HTERT RPE-1 (cell line): ENCODE results near the gene MRPL58.
"Not testable (repeated sequence)": the region's sequence is repeated elsewhere in the genome, so short reads cannot be mapped to it uniquely, and the experiment has no call there.

ENCODE experiments used
- in situ Hi-C: fragments of 300-500 bp; cut with MboI; formaldehyde crosslinking; loops from 4 replicates; pipeline ENCODE4 v1.14.3; 2020; ENCODE audit warnings: low sequenced_read_pairs

Gene MRPL58

DNA sequence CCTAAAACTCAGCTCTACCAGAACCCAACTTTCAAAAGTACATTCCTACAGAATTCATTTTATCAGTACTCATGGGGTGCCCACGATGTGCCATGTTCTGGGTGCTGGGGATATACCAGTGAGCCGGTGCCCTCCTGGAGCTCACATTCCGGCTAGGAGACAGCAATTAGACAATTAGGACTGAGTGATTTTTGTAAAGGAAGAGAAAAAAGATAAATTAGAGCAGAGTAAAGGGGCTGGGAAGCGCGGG is 449 bp upstream of the MRPL58 start:
- in situ Hi-C loops = no loop called here

DNA sequence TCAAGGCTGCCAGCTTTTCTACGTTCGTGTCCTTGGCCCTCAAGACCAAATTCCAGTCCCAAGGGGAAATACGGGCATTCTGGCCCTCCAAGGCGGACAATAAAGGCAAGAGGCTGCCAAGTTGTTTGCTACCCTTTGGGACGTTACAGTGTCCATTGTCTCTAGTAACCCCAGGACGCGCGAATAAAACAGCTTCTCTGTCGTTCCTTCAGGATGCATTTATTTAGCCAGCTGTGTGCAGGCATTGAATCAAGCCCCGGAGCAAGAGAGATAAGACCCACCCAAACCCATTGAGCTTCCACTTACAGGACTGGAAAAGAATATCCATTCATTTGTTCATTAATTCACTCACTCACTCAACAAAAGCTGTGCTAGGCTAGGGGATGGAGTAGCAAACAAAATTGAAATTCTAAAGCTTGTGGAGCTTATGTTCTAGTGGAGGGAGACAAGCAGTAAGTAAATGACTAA is 656 bp downstream of the MRPL58 start:
- in situ Hi-C loops = no loop called here

DNA sequence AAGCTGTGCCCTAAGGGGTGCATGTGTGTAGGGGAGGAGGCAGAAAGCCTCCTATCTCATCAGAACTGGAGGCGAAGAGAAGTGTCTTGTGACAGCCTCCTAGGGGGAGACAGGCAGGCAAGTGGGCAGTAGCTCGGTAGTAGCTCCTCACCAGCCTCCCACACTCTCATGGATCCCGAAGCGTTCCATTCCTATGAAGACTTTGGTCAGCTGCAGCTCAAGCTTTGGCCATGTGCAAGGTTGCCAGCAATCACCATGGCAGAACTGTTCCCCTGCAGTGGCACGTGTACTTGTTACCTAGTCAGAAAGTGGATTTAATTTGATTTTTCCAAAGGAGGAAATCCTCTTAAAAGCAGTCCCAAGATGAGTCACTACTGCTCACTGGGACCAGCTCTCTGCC is 6.7 kb downstream of the MRPL58 start:
- in situ Hi-C loops = no loop called here

DNA sequence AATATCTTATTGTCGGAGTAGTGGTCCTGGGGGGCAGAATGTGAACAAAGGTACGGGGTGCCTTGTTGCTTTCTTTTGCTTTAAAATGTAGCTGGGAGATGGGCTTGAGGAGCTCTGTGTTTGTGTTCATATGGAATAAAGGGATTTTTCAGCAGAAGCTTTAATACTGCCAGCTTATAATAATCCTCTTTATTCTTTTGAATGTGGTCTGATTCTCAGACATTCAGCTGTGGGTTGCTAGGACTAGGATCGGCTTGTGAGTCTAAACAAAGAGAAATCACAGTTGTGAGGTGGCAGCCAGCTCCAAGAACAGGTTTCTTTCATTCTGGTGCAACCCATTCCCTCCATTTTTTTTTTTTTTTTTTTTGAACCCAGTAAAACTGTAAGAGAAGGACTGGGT is 7.2 kb downstream of the MRPL58 start:
- in situ Hi-C loops = no loop called here

DNA sequence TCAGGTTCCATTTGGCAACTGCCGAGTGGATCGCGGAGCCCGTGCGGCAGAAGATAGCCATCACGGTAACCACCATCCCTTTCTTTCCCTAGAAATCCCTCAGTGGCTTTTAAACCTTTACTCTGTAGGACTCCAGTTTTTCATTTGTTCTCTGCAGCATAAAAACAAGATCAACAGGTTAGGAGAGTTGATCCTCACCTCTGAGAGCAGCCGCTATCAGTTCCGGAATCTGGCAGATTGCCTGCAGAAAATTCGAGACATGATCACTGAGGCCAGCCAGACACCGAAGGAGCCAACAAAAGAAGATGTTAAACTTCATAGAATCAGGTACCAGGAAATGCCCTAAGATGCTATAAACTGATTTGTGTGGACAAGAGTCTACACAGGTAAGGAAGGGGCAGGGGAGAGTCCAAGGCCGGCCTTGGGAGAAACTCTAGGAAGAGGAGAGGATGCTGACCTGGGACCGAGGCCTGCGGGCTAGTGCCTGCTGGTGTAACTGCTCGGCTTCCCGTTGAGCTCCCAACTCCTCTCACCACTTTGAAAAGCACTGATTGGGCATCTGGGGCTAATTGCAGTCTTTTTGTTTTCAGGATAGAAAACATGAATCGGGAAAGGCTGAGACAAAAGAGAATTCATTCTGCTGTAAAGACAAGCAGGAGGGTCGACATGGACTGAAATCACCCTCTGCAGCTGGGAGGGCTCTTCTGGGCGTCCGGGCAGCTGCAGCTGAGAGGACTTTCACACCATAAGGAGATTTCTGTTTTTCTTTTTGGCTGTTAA is 8.1 kb downstream of the MRPL58 start:
- in situ Hi-C loops = no loop called here

DNA sequence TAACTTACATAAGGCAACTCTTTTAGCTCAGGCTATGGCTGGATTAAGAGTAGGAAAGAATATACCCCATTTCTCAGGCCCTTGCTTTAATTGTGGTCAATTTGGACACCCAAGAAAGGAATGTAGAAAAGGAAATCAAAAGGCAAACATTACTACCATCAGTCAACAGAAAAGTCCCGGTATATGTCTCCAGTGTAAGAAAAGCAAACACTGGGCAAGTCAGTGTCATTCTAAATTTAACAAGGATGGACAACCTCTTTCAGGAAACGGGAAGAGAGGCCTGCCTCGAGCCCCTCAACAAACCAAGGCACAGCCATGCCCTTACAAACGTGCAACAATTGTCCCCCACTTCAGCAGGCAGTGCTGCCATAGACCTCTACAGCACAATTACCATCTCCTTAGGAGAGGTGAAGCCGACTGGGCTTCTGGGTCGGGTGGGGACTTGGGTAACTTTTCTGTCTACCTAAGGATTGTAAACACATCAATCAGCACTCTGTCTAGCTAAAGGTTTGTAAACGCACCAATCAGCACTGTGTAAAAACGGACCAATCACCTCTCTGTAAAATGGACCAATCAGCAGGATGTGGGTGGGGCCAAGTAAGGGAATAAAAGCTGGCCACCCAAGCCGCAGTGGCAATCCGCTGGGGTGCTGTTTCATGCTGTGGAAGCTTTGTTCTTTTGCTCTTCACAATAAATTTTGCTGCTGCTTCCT is 12.4 kb downstream of the MRPL58 start:
- in situ Hi-C loops = no loop called here

DNA sequence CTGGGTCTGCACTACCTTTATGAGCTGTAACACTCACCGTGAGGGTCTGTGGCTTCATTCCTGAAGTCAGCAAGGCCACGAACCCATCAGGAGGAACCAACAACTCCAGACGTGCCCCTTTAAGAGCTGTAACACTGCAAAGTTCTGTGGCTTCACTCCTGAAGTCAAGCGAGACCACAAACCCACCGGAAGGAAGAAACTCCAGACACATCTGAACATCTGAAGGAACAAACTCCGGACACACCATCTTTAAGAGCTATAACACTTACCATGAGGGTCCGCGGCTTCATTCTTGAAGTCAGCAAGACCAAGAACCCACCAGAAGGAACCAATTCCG is 12.9 kb downstream of the MRPL58 start:
- in situ Hi-C loops = not testable (repeated sequence)

DNA sequence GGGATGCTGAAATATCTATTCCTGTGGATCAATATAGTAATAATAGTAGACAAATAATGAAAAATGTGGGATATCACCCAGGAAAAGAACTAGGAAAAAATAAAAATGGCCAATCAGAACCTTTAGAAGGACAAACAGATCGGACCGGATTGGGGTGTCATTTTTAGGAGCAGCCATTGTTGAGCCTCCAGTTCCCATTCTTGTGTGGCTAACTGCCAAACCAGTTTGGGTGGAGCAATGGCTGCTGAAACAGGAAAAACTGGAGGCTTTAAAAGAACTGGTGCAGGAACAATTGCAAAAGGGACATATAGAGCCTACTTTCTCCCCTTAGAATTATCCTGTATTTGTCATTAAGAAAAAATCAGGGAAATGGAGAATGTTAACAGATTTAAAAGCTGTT is 14.2 kb downstream of the MRPL58 start:
- in situ Hi-C loops = not testable (repeated sequence)

DNA sequence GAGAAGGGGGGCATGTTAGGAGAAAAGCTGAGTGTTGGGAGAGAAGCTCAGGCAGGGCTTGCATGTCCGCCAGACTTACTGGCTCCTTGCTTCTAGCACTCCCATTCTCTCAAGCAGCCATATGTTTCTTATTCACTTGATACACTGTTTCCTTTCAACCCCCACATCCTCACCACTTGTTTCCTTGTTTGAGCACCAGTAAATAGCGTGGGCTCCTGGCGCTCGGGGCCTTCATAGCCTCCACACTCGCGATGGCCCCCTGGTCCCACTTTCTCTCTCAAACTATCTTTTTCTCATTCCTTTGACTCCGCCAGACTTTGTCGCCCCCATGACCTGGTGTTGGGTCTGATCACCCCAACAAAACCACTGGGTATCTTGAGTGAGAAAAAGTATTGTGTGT is 17.7 kb downstream of the MRPL58 start:
- in situ Hi-C loops = no loop called here

DNA sequence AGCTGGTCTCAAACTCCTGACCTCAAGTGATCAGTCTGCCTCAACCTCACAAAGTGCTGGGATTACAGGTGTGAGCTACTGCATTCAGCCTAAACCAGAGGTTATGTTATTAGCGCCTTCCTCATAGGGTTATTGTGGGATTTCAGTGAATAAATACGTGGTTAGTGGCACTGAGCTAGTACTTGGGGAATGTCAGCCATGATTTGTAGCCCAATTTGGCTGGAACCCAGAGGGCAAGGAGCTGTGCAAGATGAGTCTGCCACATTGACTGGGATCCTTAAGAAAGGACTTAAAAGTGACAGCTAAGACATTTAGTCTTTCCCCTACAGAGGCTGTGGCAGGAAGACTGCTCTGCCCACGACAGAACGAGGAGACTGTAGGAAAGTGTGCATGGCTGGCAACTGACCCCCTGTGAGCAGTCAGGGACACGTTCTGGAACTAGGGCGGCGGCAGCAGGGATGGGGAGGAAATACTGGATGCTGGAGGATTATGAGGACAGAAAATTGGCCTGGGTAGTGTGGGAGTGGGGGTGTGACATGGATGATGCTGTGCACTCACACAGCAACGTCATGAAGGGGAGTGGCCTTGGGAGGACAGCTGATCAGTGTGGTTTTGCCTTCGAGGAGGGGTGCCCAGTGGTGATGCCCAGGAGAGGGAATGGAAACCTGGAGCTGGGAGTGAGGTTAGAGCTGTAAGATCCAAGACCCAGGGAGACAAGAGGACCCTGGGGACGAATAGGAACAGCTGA is 19.7 kb downstream of the MRPL58 start:
- in situ Hi-C loops = no loop called here

DNA sequence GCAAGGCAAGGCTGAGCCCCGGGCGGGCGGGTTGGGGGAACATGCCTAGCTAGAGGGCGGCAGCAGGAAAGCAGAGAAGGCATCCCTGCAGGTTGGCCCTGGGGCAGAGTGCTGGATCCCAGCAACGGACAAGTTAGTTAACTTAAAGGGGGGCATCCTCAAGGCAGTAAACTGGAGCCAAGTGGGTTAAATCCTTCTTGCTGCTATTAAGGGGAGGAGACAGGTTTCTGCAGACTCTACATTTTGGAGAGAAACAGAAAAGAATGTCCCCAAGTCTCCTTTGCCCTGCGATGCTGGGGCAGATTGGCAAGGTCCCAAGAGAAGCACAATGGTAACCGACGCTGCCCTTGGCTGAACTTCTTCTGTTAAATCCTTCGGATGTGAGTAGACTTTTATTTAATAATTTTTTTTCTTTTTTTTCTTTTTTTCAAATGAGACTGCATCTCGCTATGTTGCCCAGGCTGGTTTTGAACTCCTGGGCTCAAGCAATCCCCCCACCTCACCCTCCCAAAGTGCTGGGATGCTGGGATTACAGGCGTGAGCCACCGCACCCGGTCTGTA is 20.3 kb downstream of the MRPL58 start:
- in situ Hi-C loops = no loop called here

DNA sequence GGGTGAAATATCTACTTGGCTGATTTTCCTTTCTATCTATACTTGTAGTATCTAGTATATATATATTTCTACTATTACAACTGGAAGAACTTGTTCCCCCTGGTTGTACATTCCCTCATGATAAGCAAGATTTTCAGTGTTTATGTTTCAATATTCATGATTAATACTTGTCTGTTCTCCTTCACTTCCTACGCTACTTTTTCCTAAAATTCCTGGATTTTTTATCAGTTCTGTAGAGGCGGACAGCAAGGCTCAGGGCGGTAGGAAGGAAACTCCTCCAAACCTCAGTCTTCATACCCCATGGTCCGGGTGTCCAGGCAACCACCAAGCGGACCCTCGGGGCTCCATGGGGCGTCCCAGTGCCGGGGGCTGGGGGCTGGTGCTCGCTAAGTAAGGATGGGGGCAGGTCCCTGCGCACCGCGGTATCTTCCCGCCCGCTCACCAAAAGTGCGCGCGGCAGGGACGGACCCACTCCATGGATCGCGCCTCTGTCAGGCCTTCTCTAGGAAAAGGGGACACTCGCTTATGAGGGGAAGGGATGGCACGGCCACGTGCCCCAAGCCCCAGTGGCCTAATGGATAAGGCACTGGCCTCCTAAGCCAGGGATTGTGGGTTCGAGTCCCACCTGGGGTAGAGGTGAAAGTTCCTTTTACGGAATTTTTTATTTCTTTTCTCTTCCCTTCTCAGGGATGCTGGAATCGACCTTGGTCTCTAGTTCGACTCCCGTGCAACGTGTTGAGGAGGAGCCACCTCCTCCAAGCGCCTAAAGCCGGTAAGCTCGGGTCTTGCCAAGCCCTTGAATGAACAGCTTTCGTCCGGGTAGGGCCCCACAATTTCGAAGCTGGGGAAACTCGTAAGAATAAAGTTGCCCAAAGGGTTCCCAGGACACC is 21.1 kb downstream of the MRPL58 start:
- in situ Hi-C loops = no loop called here

DNA sequence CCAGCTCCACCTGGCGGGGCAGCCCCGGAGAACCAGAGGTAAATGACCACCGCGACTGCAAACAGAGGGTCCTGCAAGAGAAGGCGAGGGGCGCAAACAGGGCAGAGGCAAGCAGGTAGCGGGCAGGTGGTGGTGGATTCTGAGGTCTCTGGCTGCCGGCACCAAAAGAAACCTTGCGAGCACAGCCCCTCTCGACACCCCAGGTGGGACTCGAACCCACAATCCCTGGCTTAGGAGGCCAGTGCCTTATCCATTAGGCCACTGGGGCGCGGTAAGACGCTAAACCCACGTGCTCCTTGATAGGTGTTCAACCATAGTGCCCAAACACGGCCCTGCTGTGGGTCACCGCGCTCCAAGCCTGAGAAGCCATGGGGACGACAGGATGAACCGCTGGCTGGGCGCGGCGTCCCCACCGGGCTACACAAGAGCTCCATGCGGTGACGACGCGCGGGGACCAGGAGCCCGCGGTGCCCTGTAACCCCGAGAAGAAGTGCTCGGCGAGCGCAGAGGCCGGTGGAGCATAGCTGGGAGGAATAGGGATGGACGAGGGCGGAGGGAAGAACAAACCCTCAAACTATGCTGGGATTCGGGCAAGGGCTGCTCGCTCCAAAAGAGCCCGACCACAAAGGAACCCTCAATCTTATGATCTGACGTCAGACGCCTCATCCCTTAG is 21.9 kb downstream of the MRPL58 start:
- in situ Hi-C loops = no loop called here

DNA sequence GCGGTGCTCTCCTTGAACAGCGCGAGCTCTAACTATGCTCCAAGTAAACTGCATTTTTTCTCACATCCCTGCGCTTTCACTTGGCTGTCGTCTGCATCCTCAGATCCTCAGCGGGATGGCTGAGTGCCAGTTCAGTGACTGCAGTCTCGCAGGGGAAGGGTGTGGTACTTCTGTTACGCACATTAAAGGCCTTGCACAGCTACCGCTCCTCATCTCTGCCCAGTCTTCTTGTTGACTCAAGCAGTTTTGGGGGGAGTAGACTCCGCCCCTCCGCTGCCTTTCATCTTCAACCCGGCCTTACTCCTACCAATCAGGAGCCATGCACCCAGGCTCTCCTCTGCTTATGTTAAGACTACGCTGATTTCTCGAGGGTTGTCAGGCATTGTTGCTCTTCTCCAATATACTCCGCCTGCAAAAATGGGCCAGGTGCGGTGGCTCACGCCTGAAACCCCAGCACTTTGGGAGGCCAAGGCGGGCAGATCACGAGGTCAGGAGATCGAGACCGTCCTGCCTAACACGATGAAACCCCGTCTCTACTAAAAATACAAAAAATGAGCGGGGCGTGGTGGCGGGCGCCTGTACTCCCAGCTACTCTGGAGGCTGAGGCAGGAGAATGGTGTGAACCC is 24.3 kb downstream of the MRPL58 start:
- in situ Hi-C loops = no loop called here

DNA sequence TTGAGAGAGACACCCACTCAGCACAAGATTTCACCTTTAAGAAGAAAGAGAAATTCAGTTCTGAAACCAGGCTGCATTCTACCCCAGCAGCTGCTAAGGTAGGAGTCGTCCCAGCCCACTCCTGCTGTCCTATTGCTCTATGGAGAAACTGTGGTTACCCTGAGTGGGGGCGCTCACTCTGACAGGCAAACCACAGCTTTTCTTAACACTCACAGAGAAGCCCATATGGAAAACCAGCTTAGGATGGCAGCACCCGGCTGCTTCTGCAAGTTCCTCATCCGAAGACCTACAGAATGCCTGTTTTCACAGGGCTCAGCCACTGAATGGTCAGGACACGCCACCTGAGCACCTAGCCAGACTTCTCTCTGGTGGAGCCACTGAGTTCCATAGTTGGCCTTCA is 26.8 kb downstream of the MRPL58 start:
- in situ Hi-C loops = no loop called here

DNA sequence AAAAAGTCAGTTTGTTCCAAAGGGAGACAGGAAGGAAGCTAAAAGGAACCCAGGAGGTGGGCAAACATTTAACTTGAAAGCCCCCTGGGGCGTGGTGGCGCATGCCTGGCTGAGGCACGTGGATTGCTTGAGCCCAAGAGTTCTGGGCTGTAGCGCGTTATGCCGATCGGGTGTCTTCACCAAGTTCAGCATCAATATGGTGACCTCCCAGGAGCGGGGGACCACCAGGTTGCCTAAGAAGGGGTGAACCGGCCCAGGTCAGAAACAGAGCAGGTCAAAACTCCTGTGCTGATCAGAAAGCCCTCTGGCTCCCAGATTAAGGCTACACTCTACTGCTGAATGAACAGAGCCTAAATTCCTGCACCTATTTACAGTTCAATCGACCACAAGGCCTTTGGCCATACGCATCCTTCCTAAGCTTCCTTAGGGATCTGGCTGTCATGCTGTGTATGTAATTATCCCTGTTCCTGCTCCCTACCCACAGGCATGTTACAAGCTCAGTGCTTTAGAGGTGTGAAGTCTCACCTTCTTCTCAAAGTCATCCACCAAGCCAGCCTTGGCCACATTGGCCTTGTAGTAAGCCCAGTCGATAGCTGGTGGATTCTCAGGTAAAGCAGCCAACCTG is 29.3 kb downstream of the MRPL58 start:
- in situ Hi-C loops = no loop called here

DNA sequence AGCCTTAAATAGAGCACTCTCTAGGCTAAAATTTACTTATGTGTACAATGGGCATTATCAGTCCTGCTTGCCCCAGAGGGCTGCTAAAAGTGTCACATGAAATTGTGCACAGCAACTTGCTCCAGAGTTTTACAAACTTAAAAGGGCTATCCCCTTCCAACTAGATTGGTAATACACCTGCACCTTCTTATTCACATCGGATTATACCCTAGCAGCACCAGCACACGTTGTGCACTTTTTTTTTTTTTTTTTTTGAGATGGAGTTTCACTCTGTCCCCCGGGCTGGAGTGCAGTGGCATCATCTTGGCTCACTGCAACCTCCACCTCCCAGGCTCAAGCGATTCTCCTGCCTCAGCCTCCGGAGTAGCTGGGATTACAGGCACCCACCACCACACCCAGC is 31.3 kb downstream of the MRPL58 start:
- in situ Hi-C loops = not testable (repeated sequence)

DNA sequence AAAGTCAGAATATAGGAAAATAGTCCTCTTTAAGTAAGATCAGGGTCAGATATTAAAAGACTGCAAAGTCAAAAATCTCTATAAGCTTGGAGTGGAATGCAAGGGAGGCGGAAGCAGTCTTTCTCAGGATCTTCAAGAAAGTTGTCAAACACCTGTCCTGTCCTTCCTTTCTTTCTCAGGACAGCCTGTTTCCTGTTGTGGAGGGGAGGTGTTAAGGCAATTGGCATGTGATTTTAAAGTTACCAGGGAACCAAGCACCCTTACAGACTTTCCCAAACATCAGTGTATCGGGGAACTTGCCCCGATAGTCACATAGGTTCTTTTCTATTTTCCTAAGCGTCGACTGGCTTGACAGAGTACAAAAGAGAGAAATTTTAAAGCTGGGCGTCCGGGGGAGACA is 32.2 kb downstream of the MRPL58 start:
- in situ Hi-C loops = no loop called here

DNA sequence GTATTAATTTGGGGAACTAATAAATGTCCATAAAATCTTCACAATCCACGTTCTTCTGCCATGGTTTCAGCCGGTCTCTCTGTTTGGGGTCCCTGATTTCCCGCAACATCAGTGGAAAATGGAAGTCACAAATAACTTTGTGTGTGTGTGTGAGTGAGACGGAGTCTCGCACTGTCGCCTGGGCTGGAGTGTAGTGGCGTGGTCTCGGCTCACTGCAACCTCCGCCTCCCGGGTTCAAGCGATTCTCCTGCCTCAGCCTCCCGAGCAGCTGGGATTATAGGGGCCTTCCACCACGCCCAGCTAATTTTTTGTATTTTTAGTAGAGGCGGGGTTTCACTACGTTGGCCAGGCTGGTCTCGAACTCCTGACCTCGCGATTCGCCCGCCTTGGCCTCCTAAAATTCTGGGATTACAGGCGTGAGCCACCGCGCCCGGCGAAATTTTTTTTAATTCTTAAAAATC is 33.5 kb downstream of the MRPL58 start:
- in situ Hi-C loops = not testable (repeated sequence)
